ENCODE data around the gene HOXC6.
"Not testable (repeated sequence)": the region's sequence is repeated elsewhere in the genome, so short reads cannot be mapped to it uniquely, and the experiment has no call there.

Gene HOXC6

GRCh38 chr12:54060174-54060974 lies 32.1 kb downstream of the HOXC6 start:
- Histone ChIP-seq H3K27me3 (ENCODE audit: control insufficient read depth, insufficient read depth, low read length) (peaks cover 16% of the 10 kb centered on the region), H3K4me1 (ENCODE audit: control insufficient read depth, insufficient read depth, low read length) (no peaks in the 10 kb centered on the region), H3K4me3 (ENCODE audit: low read length) (no peak overlapping the region), H3K36me3 (ENCODE audit: control insufficient read depth, insufficient read depth, low read length) (no peaks in the 10 kb centered on the region), H3K27ac (ENCODE audit: low read depth, low read length) (no peak overlapping the region), H3K9ac (ENCODE audit: low read length) (no peak overlapping the region)

GRCh38 chr12:54060975-54061778 lies 32.9 kb downstream of the HOXC6 start:
- no peaks in the 10 kb centered on the region for H3K36me3 ChIP-seq (ENCODE audit: control insufficient read depth, insufficient read depth, low read length)

GRCh38 chr12:54065677-54066076 lies 37.4 kb downstream of the HOXC6 start:
- Histone ChIP-seq H3K9ac (ENCODE audit: low read length) (no peak overlapping the region), H3K4me3 (ENCODE audit: low read length) (no peak overlapping the region), H3K36me3 (ENCODE audit: control insufficient read depth, insufficient read depth, low read length) (no peaks in the 10 kb centered on the region), H3K27ac (ENCODE audit: low read depth, low read length) (no peak overlapping the region), H3K27me3 (ENCODE audit: control insufficient read depth, insufficient read depth, low read length) (peaks cover 12% of the 10 kb centered on the region), H3K4me1 (ENCODE audit: control insufficient read depth, insufficient read depth, low read length) (peaks cover 4% of the 10 kb centered on the region)

More at GRCh38 chr12:54060975-54061778, 32.9 kb downstream of the HOXC6 start:
- Histone ChIP-seq H3K4me3 (ENCODE audit: low read length) (no peak overlapping the region), H3K27ac (ENCODE audit: low read depth, low read length) (no peak overlapping the region), H3K4me1 (ENCODE audit: control insufficient read depth, insufficient read depth, low read length) (no peaks in the 10 kb centered on the region), H3K9ac (ENCODE audit: low read length) (no peak overlapping the region), H3K27me3 (ENCODE audit: control insufficient read depth, insufficient read depth, low read length) (peaks cover 17% of the 10 kb centered on the region)

GRCh38 chr12:54066408-54066807 lies 38.2 kb downstream of the HOXC6 start:
- Histone ChIP-seq H3K4me1 (ENCODE audit: control insufficient read depth, insufficient read depth, low read length) (peaks cover 4% of the 10 kb centered on the region), H3K27me3 (ENCODE audit: control insufficient read depth, insufficient read depth, low read length) (peaks cover 10% of the 10 kb centered on the region), H3K27ac (ENCODE audit: low read depth, low read length) (no peak overlapping the region), H3K36me3 (ENCODE audit: control insufficient read depth, insufficient read depth, low read length) (no peaks in the 10 kb centered on the region), H3K4me3 (ENCODE audit: low read length) (no peak overlapping the region), H3K9ac (ENCODE audit: low read length) (no peak overlapping the region)

- Histone ChIP-seq H3K27ac (ENCODE audit: low read depth, low read length) (no peak overlapping the region), H3K9ac (ENCODE audit: low read length) (no peak overlapping the region), H3K4me3 (ENCODE audit: low read length) (no peak overlapping the region), H3K4me1 (ENCODE audit: control insufficient read depth, insufficient read depth, low read length) (peaks cover 4% of the 10 kb centered on the region), H3K27me3 (ENCODE audit: control insufficient read depth, insufficient read depth, low read length) (peaks cover 8% of the 10 kb centered on the region), H3K36me3 (ENCODE audit: control insufficient read depth, insufficient read depth, low read length) (no peaks in the 10 kb centered on the region)
Observed at GRCh38 chr12:54068418-54069070, 40.3 kb downstream of the HOXC6 start.

- H3K27ac ChIP-seq (ENCODE audit: low read depth, low read length), result no peak overlapping the region
- H3K4me3 ChIP-seq (ENCODE audit: low read length), result no peak overlapping the region
- no peaks in the 10 kb centered on the region for H3K36me3 ChIP-seq (ENCODE audit: control insufficient read depth, insufficient read depth, low read length)
- H3K27me3 ChIP-seq (ENCODE audit: control insufficient read depth, insufficient read depth, low read length), result no peaks in the 10 kb centered on the region
- peaks cover 4% of the 10 kb centered on the region for H3K4me1 ChIP-seq (ENCODE audit: control insufficient read depth, insufficient read depth, low read length)
- H3K9ac ChIP-seq (ENCODE audit: low read length), result no peak overlapping the region
Observed at GRCh38 chr12:54071942-54072341, 43.7 kb downstream of the HOXC6 start.

GRCh38 chr12:54074308-54074707 lies 46.1 kb downstream of the HOXC6 start:
- Histone ChIP-seq H3K4me1 (ENCODE audit: control insufficient read depth, insufficient read depth, low read length) (no peaks in the 10 kb centered on the region), H3K4me3 (ENCODE audit: low read length) (no peak overlapping the region), H3K9ac (ENCODE audit: low read length) (no peak overlapping the region), H3K36me3 (ENCODE audit: control insufficient read depth, insufficient read depth, low read length) (no peaks in the 10 kb centered on the region), H3K27ac (ENCODE audit: low read depth, low read length) (no peak overlapping the region), H3K27me3 (ENCODE audit: control insufficient read depth, insufficient read depth, low read length) (no peaks in the 10 kb centered on the region)

- H3K36me3 ChIP-seq (ENCODE audit: control insufficient read depth, insufficient read depth, low read length), result no peaks in the 10 kb centered on the region
- no peak overlapping the region for H3K9ac ChIP-seq (ENCODE audit: low read length)
- H3K27me3 ChIP-seq (ENCODE audit: control insufficient read depth, insufficient read depth, low read length), result no peaks in the 10 kb centered on the region
- no peak overlapping the region for H3K27ac ChIP-seq (ENCODE audit: low read depth, low read length)
- no peaks in the 10 kb centered on the region for H3K4me1 ChIP-seq (ENCODE audit: control insufficient read depth, insufficient read depth, low read length)
- no peak overlapping the region for H3K4me3 ChIP-seq (ENCODE audit: low read length)
Observed at GRCh38 chr12:54075409-54075808, 47.2 kb downstream of the HOXC6 start.

GRCh38 chr12:54075974-54076373 lies 47.7 kb downstream of the HOXC6 start:
- Histone ChIP-seq H3K4me1 (ENCODE audit: control insufficient read depth, insufficient read depth, low read length) (no peaks in the 10 kb centered on the region), H3K27ac (ENCODE audit: low read depth, low read length) (no peak overlapping the region), H3K4me3 (ENCODE audit: low read length) (no peak overlapping the region), H3K27me3 (ENCODE audit: control insufficient read depth, insufficient read depth, low read length) (no peaks in the 10 kb centered on the region), H3K36me3 (ENCODE audit: control insufficient read depth, insufficient read depth, low read length) (no peaks in the 10 kb centered on the region), H3K9ac (ENCODE audit: low read length) (no peak overlapping the region)

GRCh38 chr12:54077843-54078242 lies 49.6 kb downstream of the HOXC6 start:
- H3K36me3 ChIP-seq (ENCODE audit: control insufficient read depth, insufficient read depth, low read length); H3K9ac ChIP-seq (ENCODE audit: low read length); H3K27me3 ChIP-seq (ENCODE audit: control insufficient read depth, insufficient read depth, low read length); H3K4me1 ChIP-seq (ENCODE audit: control insufficient read depth, insufficient read depth, low read length): not testable (repeated sequence)
- Histone ChIP-seq H3K27ac (ENCODE audit: low read depth, low read length) (peak overlapping the region; percentile 83), H3K4me3 (ENCODE audit: low read length) (peak overlapping the region; percentile 27)

GRCh38 chr12:54079115-54079514 lies 50.9 kb downstream of the HOXC6 start:
- H3K36me3 ChIP-seq (ENCODE audit: control insufficient read depth, insufficient read depth, low read length); H3K4me1 ChIP-seq (ENCODE audit: control insufficient read depth, insufficient read depth, low read length); H3K27me3 ChIP-seq (ENCODE audit: control insufficient read depth, insufficient read depth, low read length); H3K9ac ChIP-seq (ENCODE audit: low read length): not testable (repeated sequence)
- Histone ChIP-seq H3K4me3 (ENCODE audit: low read length) (peak overlapping the region; percentile 32), H3K27ac (ENCODE audit: low read depth, low read length) (peak overlapping the region; percentile 51)

Measured in rectal smooth muscle tissue (tissue), 1 donor.